ENCODE results near the gene LUC7L2.
"Not testable (repeated sequence)": the region's sequence is repeated elsewhere in the genome, so short reads cannot be mapped to it uniquely, and the experiment has no call there.

The LUC7L2 gene

GRCh38 chr7:139403601-139404000 lies 43.9 kb downstream of the LUC7L2 start:
- DNase-seq, result no peak

- no peak for DNase-seq
These were observed 47.9 kb downstream of the LUC7L2 start for GRCh38 chr7:139407555-139407954.

GRCh38 chr7:139414743-139415402 lies 55.2 kb downstream of the LUC7L2 start:
- not testable (repeated sequence) for DNase-seq

- DNase-seq, result no peak
These were observed 56.7 kb downstream of the LUC7L2 start for GRCh38 chr7:139416405-139416804.

- no peak for DNase-seq
These were observed 57.8 kb downstream of the LUC7L2 start for GRCh38 chr7:139417478-139417877.

- no peak for DNase-seq
These were observed 61.4 kb downstream of the LUC7L2 start for GRCh38 chr7:139421123-139421522.

GRCh38 chr7:139422126-139422525 lies 62.4 kb downstream of the LUC7L2 start:
- no peak for DNase-seq

GRCh38 chr7:139423091-139423490 lies 63.4 kb downstream of the LUC7L2 start:
- no peak for DNase-seq

- DNase-seq, result no peak
These were observed 64.3 kb downstream of the LUC7L2 start for GRCh38 chr7:139424004-139424403.

GRCh38 chr7:139425701-139426100 lies 66.0 kb downstream of the LUC7L2 start:
- not testable (repeated sequence) for DNase-seq

GRCh38 chr7:139426258-139427028 lies 66.7 kb downstream of the LUC7L2 start:
- DNase-seq, result no peak

- no peak for DNase-seq
These were observed 67.3 kb downstream of the LUC7L2 start for GRCh38 chr7:139427029-139427420.

- no peak for DNase-seq
These were observed 68.1 kb downstream of the LUC7L2 start for GRCh38 chr7:139427788-139428187.

GRCh38 chr7:139429735-139430134 lies 70.0 kb downstream of the LUC7L2 start:
- not testable (repeated sequence) for DNase-seq

GRCh38 chr7:139430443-139430842 lies 70.7 kb downstream of the LUC7L2 start:
- no peak for DNase-seq

GRCh38 chr7:139431010-139431409 lies 71.3 kb downstream of the LUC7L2 start:
- no peak for DNase-seq

- no peak for DNase-seq
These were observed 71.8 kb downstream of the LUC7L2 start for GRCh38 chr7:139431459-139431858.

- no peak for DNase-seq
These were observed 77.1 kb downstream of the LUC7L2 start for GRCh38 chr7:139436806-139437205.

GRCh38 chr7:139439375-139439774 lies 79.7 kb downstream of the LUC7L2 start:
- DNase-seq, result no peak

GRCh38 chr7:139441961-139442360 lies 82.3 kb downstream of the LUC7L2 start:
- DNase-seq, result no peak

- DNase-seq, result no peak
These were observed 86.6 kb downstream of the LUC7L2 start for GRCh38 chr7:139446051-139446890.

- no peak for DNase-seq
These were observed 91.2 kb downstream of the LUC7L2 start for GRCh38 chr7:139450851-139451250.

GRCh38 chr7:139451638-139452037 lies 91.9 kb downstream of the LUC7L2 start:
- DNase-seq, result no peak

All from CD4-positive, alpha-beta T cell treated with Interleukin-4 for 4 hours (primary cell).